NT2/D1 (cell line): ENCODE results near the gene MAP3K8.
"Not testable (repeated sequence)": the region's sequence is repeated elsewhere in the genome, so short reads cannot be mapped to it uniquely, and the experiment has no call there.

ENCODE experiments used
- SUZ12 ChIP-seq: IDR thresholded peaks from 2 replicates; pipeline ENCODE4 v1.6.1; 2011; ENCODE audit not compliant: insufficient read length, insufficient read depth; ENCODE audit errors: extremely low read depth
- YY1 ChIP-seq: IDR thresholded peaks from 2 replicates; pipeline ENCODE4 v1.6.1; 2011; ENCODE audit not compliant: insufficient read length, insufficient read depth
- ZNF274 ChIP-seq: IDR thresholded peaks from 2 replicates; pipeline ENCODE4 v1.6.1; 2011; ENCODE audit warnings: mild to moderate bottlenecking, low read depth, low read length

DNA sequence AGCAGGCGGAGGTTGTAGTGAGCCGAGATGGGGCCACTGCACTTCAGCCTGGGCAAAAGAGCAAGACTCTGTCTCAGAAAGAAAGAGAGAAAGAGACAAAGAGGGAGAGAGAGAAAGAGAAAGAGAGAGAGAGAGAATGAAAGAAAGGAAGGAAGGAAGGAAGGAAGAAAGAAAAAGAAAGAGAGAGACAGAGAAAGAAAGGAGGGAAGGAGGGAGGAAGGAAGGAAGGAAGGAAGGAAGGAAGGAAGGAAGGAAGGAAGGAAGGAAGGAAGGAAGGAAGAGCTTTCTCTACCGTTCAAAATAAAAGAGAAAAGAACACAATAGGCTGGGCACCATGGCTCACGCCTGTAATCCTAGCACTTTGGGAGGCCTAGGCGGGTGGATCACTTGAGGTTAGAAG is 41.5 kb downstream of the MAP3K8 start:
- not testable (repeated sequence) for TF ChIP-seq SUZ12, YY1, ZNF274
